Stimulated activated memory B cell treated with anti-CD40 and anti-IgM and Interleukin-4, amounts not matched to agents 10 μg/mL and 1 μg/mL and 100 μg/mL, for 72 hours (primary cell): ENCODE results near the gene ZNF93.
"Not testable (repeated sequence)": the region's sequence is repeated elsewhere in the genome, so short reads cannot be mapped to it uniquely, and the experiment has no call there.

Source experiments
- ATAC-seq: fragments of 150-1000 bp; cut with Tn5 transposase; 2 replicates; pipeline ENCODE4 v1.10.0; 2021
- H3K27ac Mint-ChIP-seq: one replicate; pipeline ENCODE4 v1.8.0; 2022; ENCODE audit warnings: mild to moderate bottlenecking, mixed read lengths
- H3K27me3 Mint-ChIP-seq: one replicate; pipeline ENCODE4 v1.8.0; 2022; ENCODE audit warnings: mixed read lengths
- H3K36me3 Mint-ChIP-seq: one replicate; pipeline ENCODE4 v1.8.0; 2022; ENCODE audit warnings: mixed read lengths
- H3K4me1 Mint-ChIP-seq: one replicate; pipeline ENCODE4 v1.8.0; 2022; ENCODE audit warnings: mixed read lengths
- H3K4me3 Mint-ChIP-seq: one replicate; pipeline ENCODE4 v1.8.0; 2022; ENCODE audit warnings: mild to moderate bottlenecking, moderate library complexity, mixed read lengths
- H3K9me3 Mint-ChIP-seq: one replicate; pipeline ENCODE4 v1.8.0; 2022; ENCODE audit warnings: mixed read lengths

The ZNF93 gene

GRCh38 chr19:19964416-19964815 lies 63.7 kb downstream of the ZNF93 start:
- Mint-ChIP-seq H3K27me3 (no peaks in the 10 kb centered on the region), H3K9me3 (peaks cover 21% of the 10 kb centered on the region), H3K27ac (no peak overlapping the region), H3K4me3 (no peak overlapping the region), H3K4me1 (no peaks in the 10 kb centered on the region), H3K36me3 (peaks cover 6% of the 10 kb centered on the region)
- no peak for ATAC-seq

DNA sequence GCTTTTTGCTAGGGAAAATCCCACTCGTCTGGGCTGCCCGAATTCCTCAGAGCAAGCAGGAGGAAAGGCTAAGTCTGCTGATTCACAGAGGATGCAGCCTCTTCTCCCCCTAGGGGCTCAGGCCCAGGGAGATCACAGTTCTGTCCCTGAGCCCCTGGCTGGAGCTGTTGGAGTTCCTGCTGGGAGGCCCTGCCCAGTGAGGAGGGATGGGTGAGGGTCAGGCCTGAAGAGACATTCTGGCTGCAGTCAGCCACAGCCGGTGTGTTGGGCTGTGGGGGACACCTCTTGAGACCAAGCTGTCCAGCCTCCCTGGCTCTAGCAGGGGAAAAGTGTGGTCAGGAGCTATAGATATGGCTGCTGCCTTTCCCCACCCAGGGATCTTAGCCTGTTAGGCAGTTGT lies 65.4 kb downstream of the ZNF93 start:
- not testable (repeated sequence) for ATAC-seq, H3K4me1 Mint-ChIP-seq, H3K27ac Mint-ChIP-seq, H3K27me3 Mint-ChIP-seq, H3K36me3 Mint-ChIP-seq, H3K4me3 Mint-ChIP-seq
- peaks cover 23% of the 10 kb centered on the region for H3K9me3 Mint-ChIP-seq

DNA sequence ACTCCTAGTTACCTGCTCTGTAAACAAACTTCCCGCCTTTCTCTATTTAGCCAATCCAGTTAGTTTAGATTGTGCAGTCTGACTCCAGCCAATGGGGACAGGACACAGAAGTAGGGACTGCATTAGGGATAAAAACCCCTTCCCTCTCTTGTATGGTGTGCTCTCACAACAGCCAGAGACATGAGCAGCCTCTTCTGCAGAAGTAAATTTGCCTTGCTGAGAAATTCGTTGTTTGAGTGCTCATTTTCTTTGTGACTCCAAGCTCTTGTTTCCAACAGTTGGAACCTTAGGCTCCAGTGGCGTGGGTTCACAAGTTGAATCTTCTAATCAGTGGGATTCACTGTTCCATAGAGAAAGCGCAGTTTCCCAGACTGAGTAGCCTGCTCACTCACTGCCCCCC lies 66.1 kb downstream of the ZNF93 start:
- no peaks in the 10 kb centered on the region for H3K4me1 Mint-ChIP-seq
- H3K9me3 Mint-ChIP-seq, result peaks cover 26% of the 10 kb centered on the region
- H3K4me3 Mint-ChIP-seq, result no peak overlapping the region
- H3K36me3 Mint-ChIP-seq, result peaks cover 6% of the 10 kb centered on the region
- ATAC-seq, result no peak
- H3K27ac Mint-ChIP-seq, result no peak overlapping the region
- H3K27me3 Mint-ChIP-seq, result no peaks in the 10 kb centered on the region
